ENCODE measurements around the gene INHBE.

The INHBE gene

GRCh38 chr12:57461917-57462250, 6.8 kb downstream of the INHBE start:
- DNase-seq: no peak

- DNase-seq: peak; percentile 90 to 92
Measured at GRCh38 chr12:57462251-57462911, 7.3 kb downstream of the INHBE start.

- DNase-seq: no peak
Measured at GRCh38 chr12:57462912-57463253, 7.8 kb downstream of the INHBE start.

- no peak for DNase-seq
Measured at GRCh38 chr12:57464569-57464968, 9.5 kb downstream of the INHBE start.

GRCh38 chr12:57465030-57465746, 10.1 kb downstream of the INHBE start:
- DNase-seq: no peak

- no peak for DNase-seq
Measured at GRCh38 chr12:57465747-57466505, 10.8 kb downstream of the INHBE start.

- DNase-seq: no peak
Measured at GRCh38 chr12:57467212-57467874, 12.2 kb downstream of the INHBE start.

- DNase-seq: no peak
Measured at GRCh38 chr12:57467915-57468314, 12.8 kb downstream of the INHBE start.

GRCh38 chr12:57469296-57470164, 14.4 kb downstream of the INHBE start:
- DNase-seq: no peak

GRCh38 chr12:57470286-57470969, 15.3 kb downstream of the INHBE start:
- no peak for DNase-seq

- DNase-seq: no peak
Measured at GRCh38 chr12:57470970-57471656, 16.0 kb downstream of the INHBE start.

- DNase-seq: no peak
Measured at GRCh38 chr12:57471661-57472060, 16.6 kb downstream of the INHBE start.

GRCh38 chr12:57472391-57472790, 17.3 kb downstream of the INHBE start:
- DNase-seq: no peak

GRCh38 chr12:57473392-57473791, 18.3 kb downstream of the INHBE start:
- DNase-seq: no peak

- no peak for DNase-seq
Measured at GRCh38 chr12:57473886-57474285, 18.8 kb downstream of the INHBE start.

- no peak for DNase-seq
Measured at GRCh38 chr12:57474430-57474829, 19.3 kb downstream of the INHBE start.

- no peak for DNase-seq
Measured at GRCh38 chr12:57474862-57475261, 19.8 kb downstream of the INHBE start.

GRCh38 chr12:57475271-57476161, 20.4 kb downstream of the INHBE start:
- DNase-seq: no peak

GRCh38 chr12:57476162-57476992, 21.3 kb downstream of the INHBE start:
- peak; percentile 75 to 82 for DNase-seq
